IMR-90 (cell line): ENCODE measurements around the gene RNF145.
"Not testable (repeated sequence)": the region's sequence is repeated elsewhere in the genome, so short reads cannot be mapped to it uniquely, and the experiment has no call there.

Experiments used
- CEBPB ChIP-seq: IDR thresholded peaks from 2 replicates; pipeline ENCODE4 v1.6.1; 2012; ENCODE audit warnings: low read depth, low read length, improper control_type of control experiment
- CHD1 ChIP-seq: IDR thresholded peaks from 2 replicates; pipeline ENCODE4 v1.6.1; 2012; ENCODE audit warnings: low read depth, low read length, improper control_type of control experiment
- CTCF ChIP-seq: conservative IDR thresholded peaks from 2 replicates; pipeline ENCODE4 v1.5.1; 2012; ENCODE audit warnings: mild to moderate bottlenecking, low read depth, low read length, improper control_type of control experiment
- MAZ ChIP-seq: IDR thresholded peaks from 2 replicates; pipeline ENCODE4 v1.6.1; 2012; ENCODE audit warnings: low read depth, mild to moderate bottlenecking, low read length, improper control_type of control experiment, moderate library complexity, borderline replicate concordance
- POLR2A ChIP-seq: IDR thresholded peaks from 2 replicates; pipeline ENCODE4 v1.6.1; 2012; ENCODE audit warnings: mild to moderate bottlenecking, low read depth, low read length
- RAD21 ChIP-seq: IDR thresholded peaks from 2 replicates; pipeline ENCODE4 v1.6.1; 2012; ENCODE audit warnings: low read length, improper control_type of control experiment
- RCOR1 ChIP-seq: IDR thresholded peaks from 2 replicates; pipeline ENCODE4 v1.6.1; 2012; ENCODE audit warnings: mild to moderate bottlenecking, low read length, improper control_type of control experiment; ENCODE audit not compliant: insufficient replicate concordance

GRCh38 chr5:159145160-159145559, 64.2 kb downstream of the RNF145 start:
- not testable (repeated sequence) for TF ChIP-seq CTCF, POLR2A, RCOR1, RAD21, CEBPB, MAZ, CHD1
